Gastroesophageal sphincter (tissue), 3 donors: ENCODE data around the gene PTPN6.

Experiments used
- EP300 ChIP-seq: sonication (generic); formaldehyde crosslinking; IDR thresholded peaks from one replicate; pipeline ENCODE4 v1.6.1; 2017; ENCODE audit warnings: antibody characterized with exemption, mild to moderate bottlenecking
- POLR2A ChIP-seq, 2 donors: fragments of 450-650 bp; IDR thresholded peaks; one replicate each; pipeline ENCODE4 v1.6.1; 2017; ENCODE audit warnings: antibody characterized with exemption in 2 of 2, mild to moderate bottlenecking in 2 of 2, moderate library complexity in 1 of 2
- TF ChIP-seq, protein P1 (sequence below), 4 experiments: fragments of 200-600 bp in 2 of 4; fragments of 450-650 bp in 2 of 4; sonication (generic) in 1 of 4; IDR thresholded peaks; one replicate each; pipeline ENCODE4 v1.5.1; 2017 to 2019; ENCODE audit warnings: antibody characterized with exemption in 4 of 4, mild to moderate bottlenecking in 2 of 4, moderate library complexity in 2 of 4

- TF ChIP-seq, protein P1, sequence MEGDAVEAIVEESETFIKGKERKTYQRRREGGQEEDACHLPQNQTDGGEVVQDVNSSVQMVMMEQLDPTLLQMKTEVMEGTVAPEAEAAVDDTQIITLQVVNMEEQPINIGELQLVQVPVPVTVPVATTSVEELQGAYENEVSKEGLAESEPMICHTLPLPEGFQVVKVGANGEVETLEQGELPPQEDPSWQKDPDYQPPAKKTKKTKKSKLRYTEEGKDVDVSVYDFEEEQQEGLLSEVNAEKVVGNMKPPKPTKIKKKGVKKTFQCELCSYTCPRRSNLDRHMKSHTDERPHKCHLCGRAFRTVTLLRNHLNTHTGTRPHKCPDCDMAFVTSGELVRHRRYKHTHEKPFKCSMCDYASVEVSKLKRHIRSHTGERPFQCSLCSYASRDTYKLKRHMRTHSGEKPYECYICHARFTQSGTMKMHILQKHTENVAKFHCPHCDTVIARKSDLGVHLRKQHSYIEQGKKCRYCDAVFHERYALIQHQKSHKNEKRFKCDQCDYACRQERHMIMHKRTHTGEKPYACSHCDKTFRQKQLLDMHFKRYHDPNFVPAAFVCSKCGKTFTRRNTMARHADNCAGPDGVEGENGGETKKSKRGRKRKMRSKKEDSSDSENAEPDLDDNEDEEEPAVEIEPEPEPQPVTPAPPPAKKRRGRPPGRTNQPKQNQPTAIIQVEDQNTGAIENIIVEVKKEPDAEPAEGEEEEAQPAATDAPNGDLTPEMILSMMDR (IDR thresholded peaks at IDR 0.05) = peak in 3 of 4 experiments; percentile 89 to 97 (median 96)
- TF ChIP-seq POLR2A (IDR thresholded peaks at IDR 0.05) = peak in 1 of 2 donors; percentile 6
- TF ChIP-seq EP300 = no peak
Observed at GRCh38 chr12:6944381-6945186, 6.6 kb upstream of the PTPN6 start.
